Stimulated activated CD8-positive, alpha-beta memory T cell treated with anti-CD3 and anti-CD28 coated beads, Interleukin-15, amount 100 ng/mL, for 4 hours (primary cell): ENCODE data around the gene BRMS1.
A peak's percentile ranks its signal among the peaks of the same experiment; 100 is the strongest.
"Not testable (repeated sequence)": the region's sequence is repeated elsewhere in the genome, so short reads cannot be mapped to it uniquely, and the experiment has no call there.

Experiments used
- DNase-seq, 2 donors: peaks; one replicate each; pipeline ENCODE4 v3.0.0-alpha.2; 2020; ENCODE audit warnings: low read depth in 2 of 2

BRMS1 gene

DNA sequence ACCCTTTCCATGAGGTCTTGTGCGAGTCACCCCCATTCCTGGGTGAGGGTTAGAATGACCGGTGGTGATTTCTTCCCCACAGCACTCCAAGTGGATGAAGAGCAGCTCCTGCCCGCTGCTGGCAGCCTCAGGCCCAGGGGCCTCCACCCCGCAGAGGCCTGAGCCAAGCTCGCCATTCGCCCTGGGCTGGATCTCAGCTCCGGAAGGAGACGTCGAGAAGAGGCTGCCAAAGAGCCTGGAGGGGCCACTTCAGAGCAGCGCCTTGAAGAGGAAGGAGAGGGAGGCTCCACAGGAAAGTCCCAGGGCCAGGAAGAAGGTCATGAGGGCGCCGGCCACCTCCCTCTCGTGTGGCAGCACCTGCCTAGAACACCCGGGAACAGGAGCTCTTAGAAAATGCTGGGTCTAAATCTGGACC lies 18.3 kb upstream of the BRMS1 start:
- DNase-seq: no peak

DNA sequence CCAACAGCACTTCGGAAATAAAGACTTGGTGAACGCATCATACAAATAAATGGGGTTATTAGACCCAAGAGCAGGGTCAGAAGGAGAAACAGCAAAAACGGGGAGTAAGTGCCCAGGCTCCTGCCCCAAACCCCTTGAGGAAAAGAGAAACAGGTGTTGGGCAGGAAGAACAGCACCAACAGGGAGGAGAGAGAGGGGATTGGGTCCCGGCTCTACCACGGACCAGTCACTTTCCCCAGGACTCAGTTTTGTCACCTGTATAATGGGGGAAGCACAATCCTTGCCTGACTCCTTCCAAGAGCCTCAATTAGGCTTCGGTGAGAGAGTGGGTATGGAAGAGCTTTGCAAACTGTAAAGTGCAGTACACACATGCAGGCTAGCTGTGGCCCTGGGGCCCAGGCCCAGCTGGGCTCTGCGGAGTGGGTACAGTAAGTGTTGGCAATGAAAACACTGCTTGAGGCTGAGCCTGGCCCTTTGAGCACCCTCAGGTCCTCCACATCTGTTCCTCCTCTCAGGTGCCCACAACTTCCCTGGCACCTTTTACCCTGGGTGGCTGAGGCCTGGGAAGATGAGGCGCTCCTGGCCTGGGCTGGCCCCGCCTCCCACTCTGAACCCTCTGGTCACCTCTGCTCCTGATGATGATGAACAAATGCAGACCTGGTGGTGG lies 17.7 kb upstream of the BRMS1 start:
- DNase-seq: no peak

GRCh38 chr11:66361502-66361941 lies 16.6 kb upstream of the BRMS1 start:
- DNase-seq: no peak

GRCh38 chr11:66360406-66361073 lies 15.6 kb upstream of the BRMS1 start:
- DNase-seq: no peak

GRCh38 chr11:66359662-66360087 lies 14.8 kb upstream of the BRMS1 start:
- no peak for DNase-seq

DNA sequence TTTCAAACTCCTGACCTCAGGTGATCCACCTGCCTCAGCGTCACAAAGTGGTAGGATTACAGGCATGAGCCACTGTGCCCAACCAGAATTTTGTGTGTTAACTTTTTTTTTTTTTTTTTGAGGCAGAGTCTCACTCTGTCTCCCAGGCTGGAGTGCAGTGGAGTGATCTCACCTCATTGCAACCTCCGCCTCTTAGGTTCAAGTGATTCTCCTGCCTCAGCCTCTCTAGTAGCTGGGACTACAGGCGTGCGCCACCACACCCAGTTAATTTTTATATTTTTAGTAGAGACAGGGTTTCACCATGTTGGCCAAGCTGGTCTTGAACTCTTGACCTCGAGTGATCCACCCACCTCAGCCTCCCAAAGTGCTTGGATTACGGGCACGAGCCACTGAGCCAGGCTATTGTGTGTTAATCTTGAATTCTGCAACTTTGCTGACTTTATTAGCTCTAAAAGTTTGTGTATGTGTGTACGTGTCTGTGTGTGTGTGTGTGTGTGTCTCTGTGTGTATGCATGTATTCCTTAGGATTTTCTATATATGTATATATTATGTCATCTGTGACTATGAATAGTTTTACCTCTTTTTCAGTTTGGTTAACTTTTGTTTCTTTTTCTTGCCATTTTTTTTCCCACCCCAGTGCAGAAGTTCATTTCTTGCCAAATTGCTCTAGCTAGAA lies 5.8 kb upstream of the BRMS1 start:
- not testable (repeated sequence) for DNase-seq

DNA sequence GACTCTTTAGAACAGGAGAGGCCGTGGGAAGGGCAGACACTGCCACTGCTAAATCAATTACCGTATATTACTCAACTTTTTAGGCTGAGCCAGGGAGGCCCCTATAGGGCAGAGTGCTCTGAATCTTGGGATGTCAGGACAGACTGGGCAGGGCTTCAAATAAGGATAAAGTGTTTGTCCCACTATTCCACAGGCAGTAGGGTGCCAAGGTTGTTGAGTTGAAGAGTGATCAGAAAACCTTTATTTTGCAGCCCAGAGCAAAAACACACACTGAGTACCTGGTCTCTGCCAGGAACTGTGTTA lies 4.1 kb upstream of the BRMS1 start:
- DNase-seq: no peak

GRCh38 chr11:66347425-66348276 lies 2.7 kb upstream of the BRMS1 start, which contains the start of gene B4GAT1:
TSS of gene B4GAT1 (minus strand) at chr11:66347629. CDS start at chr11:66347545, 84 bp downstream.
- peak; percentile 53 to 60 for DNase-seq

- DNase-seq: no peak
Measured at GRCh38 chr11:66346476-66347424, 1.8 kb upstream of the BRMS1 start.

DNA sequence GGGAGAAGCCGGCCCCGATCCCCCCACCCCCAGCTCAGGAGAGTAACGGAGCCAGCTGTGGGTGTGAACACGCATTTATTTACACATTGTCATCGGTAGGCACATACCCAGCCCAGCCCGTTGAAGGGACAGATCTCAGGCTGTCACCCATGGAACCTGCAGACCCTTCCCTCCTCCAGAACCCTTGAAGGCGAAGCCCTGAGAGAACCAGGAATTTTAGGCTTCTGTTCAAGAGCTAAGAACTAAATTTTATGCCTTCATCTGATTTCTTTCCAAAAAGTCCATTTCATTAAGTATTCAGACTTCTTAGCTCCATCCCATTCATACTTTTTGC lies 379 bp upstream of the BRMS1 start:
- DNase-seq: no peak

DNA sequence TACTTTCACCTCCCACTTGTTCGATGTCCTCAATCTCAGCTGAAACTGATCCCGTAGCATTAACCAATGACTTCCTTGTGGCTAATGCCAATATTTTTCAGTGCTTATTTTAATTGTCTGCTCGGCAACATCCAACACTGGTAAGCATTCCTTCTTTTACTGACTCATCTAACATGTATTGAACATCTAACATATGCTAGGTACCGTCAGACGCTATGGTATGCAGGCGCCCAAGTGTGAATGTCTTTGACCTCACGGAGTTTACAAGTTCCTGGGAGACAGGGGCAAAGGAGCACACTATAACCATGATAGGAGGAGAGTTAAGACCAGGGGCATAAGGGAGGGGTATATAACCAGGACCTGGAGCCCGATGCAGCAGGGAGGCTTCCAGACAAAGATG lies 1.7 kb downstream of the BRMS1 start:
- no peak for DNase-seq

DNA sequence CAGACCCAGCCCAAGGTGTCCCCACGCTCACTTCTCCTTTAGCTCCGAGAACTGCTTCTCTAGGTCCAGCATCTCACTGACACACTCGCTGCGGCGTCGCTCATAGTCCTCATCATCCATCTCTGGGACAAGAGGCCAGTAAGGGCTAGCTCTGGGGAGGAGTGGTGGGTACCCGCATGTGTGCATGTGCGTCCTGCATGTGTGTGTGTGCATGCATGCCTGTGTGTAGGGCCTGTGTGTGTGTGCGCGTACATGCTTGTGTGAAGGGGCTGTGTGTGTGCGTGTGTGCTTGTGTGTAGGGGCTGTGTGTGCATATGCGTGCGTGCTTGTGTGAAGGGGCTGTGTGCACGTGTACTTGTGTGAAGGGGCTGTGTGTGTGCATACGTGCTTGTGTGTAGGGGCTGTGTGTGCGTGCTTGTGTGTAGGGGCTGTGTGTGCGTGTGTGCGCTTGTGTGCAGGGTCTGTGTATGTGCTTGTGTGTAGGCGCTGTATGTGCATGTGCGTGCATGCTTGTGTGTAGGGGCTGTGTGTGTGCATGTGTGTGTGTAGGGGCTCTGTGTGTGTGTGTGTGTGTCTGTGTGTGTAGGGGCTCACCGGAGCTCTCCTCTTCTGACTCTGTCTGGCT lies 3.3 kb downstream of the BRMS1 start:
- no peak for DNase-seq

DNA sequence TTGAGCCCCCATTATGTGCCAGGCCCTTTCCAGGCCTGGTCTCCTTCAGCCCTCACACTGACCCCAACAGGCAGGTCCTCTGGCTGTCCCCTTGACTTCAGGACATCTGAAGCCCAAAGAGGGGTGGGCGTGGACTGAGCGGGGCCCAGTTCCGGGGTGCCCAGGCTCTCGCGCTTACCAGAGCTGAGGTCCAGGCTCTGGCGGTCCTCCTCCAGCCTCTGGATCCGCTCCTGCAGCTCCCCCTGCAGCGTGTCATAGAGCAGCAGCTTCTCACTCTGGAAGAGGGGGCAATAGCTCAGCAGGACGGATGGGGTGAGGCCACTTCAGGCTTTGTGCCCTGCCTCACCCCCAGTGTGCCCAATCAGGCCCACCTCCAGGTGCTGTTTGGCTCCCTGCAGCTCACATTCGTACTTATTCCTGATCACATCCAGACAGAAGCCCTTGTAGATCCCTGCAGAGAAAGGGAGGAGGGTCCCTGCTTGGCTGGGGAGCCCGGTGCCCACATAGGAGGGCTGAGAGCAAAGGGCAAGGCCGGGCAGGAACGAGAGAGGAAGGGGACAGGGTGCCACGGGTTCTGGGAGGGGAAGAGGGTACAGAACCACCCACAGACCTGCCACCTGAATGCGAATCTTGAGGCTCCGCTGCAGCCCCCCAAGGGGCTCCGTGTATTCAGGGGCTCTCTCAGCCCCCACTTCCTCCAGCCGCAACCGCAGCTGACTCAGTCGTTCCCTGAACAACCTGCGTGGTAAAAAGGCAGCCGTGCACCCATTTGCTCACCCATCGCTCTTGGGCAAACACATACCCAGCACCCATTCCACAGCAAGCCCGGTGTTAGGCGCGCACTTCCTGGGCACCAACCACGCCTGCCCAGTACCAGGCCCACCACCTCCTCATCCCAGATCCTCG lies 4.1 kb downstream of the BRMS1 start:
- no peak for DNase-seq

DNA sequence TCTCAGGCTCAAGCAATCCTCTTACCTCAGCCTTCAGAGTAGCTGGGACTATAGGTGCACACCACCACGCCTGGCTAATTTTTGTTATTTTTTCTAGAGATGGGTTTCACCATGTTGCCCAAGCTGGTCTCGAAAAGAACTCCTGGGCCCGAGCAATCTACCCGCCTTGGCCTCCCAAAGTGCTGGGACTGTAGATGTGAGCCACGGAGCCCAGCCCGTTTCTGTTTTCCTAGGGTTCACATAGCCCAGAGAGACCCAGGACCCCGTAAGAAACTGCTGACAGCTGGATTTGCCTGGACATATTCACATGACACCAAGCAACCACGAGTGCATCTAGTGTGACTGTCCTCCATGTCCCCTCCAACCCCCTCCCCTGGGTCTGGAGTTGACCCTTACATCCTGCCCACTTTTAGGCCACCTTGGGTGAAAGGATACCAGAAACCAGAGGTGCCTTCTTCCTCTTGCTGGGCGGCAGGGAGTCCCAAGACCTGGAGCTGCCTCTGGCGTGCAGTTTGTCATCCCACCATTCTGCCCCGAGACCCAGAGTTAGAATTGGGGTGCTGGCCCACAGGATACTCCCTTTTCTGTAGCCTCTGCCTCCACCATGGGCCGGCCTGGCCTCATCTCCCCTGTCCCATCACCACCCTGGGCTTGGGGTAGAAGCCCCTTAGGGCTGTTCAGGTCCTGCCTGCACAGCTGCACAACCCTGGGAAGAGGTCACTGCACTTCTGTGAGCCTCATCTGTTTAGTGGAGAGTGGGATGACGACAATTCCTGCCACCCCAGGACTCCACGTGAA lies 5.0 kb downstream of the BRMS1 start:
- no peak for DNase-seq

DNA sequence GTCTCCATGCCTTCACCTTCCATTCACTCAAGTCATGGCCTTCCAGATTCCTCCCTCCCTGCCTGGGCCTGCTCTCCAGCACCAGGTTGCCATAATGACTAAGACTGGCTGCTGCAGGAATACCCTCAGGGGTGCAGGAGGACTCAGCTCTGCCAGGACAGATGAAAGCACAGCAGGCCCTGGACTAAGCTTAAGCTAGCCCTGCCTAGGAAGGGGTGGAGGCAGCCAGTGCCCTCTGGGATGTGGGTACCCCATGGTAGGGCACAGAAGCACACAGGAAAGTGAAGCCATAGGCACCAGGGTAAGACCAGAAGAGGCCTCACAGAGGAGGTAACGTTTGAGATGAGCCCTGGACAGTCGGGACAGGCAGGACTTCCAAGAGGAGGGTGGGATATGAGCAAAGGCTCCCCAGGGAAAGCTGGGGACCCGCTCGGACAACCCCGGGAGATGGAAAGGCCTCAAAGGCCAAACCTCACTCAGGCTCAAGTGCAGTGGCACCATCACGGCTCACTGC lies 5.7 kb downstream of the BRMS1 start:
- DNase-seq: no peak

GRCh38 chr11:66338276-66339161 lies 6.4 kb downstream of the BRMS1 start:
- no peak for DNase-seq

DNA sequence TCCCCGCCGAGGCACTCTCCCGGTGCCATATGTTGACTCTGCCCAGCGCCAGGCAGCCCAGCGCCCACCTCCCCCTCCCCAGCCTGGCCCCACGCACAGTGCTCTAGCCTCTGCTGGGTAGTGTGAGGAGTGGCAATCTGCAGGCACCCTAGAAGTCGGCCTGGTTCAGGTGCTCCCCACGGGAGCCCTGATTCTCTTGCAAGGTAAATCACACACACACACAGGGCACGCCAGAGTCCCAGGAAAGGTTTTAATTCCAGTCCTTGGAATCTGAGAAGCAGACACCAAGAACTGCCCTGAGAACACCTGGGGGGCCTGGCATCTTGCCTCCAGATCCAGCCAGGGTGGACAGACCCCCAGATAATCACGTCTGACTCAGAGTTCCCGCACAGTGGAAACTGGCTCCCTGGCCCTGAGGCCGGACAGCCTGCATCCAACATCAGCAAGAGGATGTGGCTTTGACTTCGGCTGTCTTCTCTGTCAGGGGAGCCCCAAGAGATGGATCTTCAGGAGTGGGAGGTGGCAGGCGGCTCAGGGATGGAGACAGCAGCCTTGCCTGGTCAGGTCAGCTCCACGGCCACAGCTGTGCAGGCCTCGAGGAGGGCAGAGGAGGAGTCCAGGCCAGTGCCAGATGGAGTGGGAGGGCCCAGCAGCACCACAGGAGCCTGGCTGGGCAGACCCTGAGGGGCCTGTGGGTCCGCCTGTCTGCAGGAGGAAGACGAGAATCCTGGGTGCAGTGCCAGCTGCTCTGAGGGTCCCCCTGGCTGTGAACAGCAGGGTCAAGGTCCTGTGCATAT lies 7.6 kb downstream of the BRMS1 start:
- DNase-seq: no peak
